ENCODE data around the gene SHOC2. TPM values are rescaled to one million over a fixed set of nuclear protein-coding genes. Genes with fewer than 3 reads are reported as not detected.

Gene SHOC2
- total and polyA plus RNA-seq, 2 of the 8 experiments (the other 6 are each of a cell fraction or from before 2014, with no cell fraction given) = 7.6 to 28.2 TPM

- ChIA-PET CTCF (ENCODE audit: partially characterized antibody) (interaction anchor here (0.9 to 1.2 kb wide), 2 partner anchors 8 to 275 kb away, joined by 3 read pairs; no protein-coding TSS in a partner anchor), POLR2A (ENCODE audit: partially characterized antibody) (no interaction called here)
- H3K27ac ChIP-seq (ENCODE audit: low read depth, low read length) = no peak overlapping the region
- TF ChIP-seq RXRA (IDR thresholded peaks at IDR 0.05; ENCODE audit: insufficient read depth, low read depth, low read length) (no peak), MAFK (IDR thresholded peaks at IDR 0.05; ENCODE audit: low read depth, low read length) (no peak)
These were observed 13.2 kb downstream of the SHOC2 start for GRCh38 chr10:110932505-110933180.

More at GRCh38 chr10:110932505-110933180, 13.2 kb downstream of the SHOC2 start:
- Histone ChIP-seq H3K23ac (ENCODE audit: insufficient read length) (no peak overlapping the region), H4K8ac (ENCODE audit: extremely low read depth, insufficient read depth, low read length) (no peak overlapping the region), H3K4ac (replicated peaks; ENCODE audit: insufficient read length, low read depth, low read length) (no peak overlapping the region), H2BK20ac (ENCODE audit: low read length) (no peak overlapping the region), H2BK12ac (ENCODE audit: low read depth, low read length) (no peak overlapping the region), H3K36me3 (ENCODE audit: control insufficient read depth in 2 of 4, insufficient read depth in 4 of 4, low read length in 3 of 4) (no peaks in the 10 kb centered on the region), H4K20me1 (replicated peaks in 1 of 2; ENCODE audit: control insufficient read depth in 1 of 2, insufficient read depth in 2 of 2, low read length in 2 of 2) (peaks cover 1 to 7% of the 10 kb centered on the region in 2 experiments), H3K79me2 (ENCODE audit: control insufficient read depth in 1 of 2, insufficient read depth in 2 of 2, low read length in 2 of 2) (peaks cover 4 to 100% of the 10 kb centered on the region in 2 experiments), H2BK5ac (ENCODE audit: low read depth, low read length) (no peak overlapping the region), H3K9ac (replicated peaks in 1 of 4; ENCODE audit: extremely low read depth in 1 of 4, low read depth in 3 of 4, low read length in 3 of 4) (no peak overlapping the region), H3K4me2 (ENCODE audit: insufficient read depth in 1 of 2, low read depth in 2 of 2, low read length in 2 of 2) (no peak overlapping the region), H3K14ac (ENCODE audit: insufficient read length) (no peak overlapping the region), H3K23me2 (ENCODE audit: low read depth, low read length) (no peaks in the 10 kb centered on the region), H4K5ac (ENCODE audit: insufficient read length, low read depth, low read length) (no peak overlapping the region), H2AFZ (ENCODE audit: low read length) (no peak overlapping the region), H3K18ac (ENCODE audit: extremely low read depth, low read length) (no peak overlapping the region), H3K4me3 (ENCODE audit: extremely low read depth in 1 of 4, insufficient read depth in 2 of 4, low read depth in 3 of 4, low read length in 4 of 4) (no peak overlapping the region), H4K91ac (replicated peaks; ENCODE audit: insufficient read length, low read length) (no peak overlapping the region), H2BK15ac (ENCODE audit: low read length) (no peak overlapping the region), H2BK120ac (replicated peaks; ENCODE audit: low read depth, low read length) (no peak overlapping the region), H3K9me3 (ENCODE audit: insufficient read depth in 2 of 2, low read depth in 1 of 2, low read length in 1 of 2) (no peaks in the 10 kb centered on the region), H3K27me3 (replicated peaks in 1 of 4; ENCODE audit: control insufficient read depth in 3 of 4, extremely low read depth in 1 of 4, insufficient read depth in 3 of 4, low read length in 3 of 4) (no peaks in the 10 kb centered on the region), H2AK5ac (ENCODE audit: low read depth, low read length) (no peak overlapping the region), H3K79me1 (ENCODE audit: low read depth, low read length) (peaks cover 4% of the 10 kb centered on the region; the same call in 1 of the 2 replicates), H3K4me1 (replicated peaks in 1 of 4; ENCODE audit: control insufficient read depth in 3 of 4, insufficient read depth in 4 of 4, low read length in 3 of 4) (peaks cover 0 to 3% (median 0%) of the 10 kb centered on the region in 4 experiments; a peak in 1 of 7 replicates), H3K56ac (replicated peaks; ENCODE audit: insufficient read length, low read depth, low read length) (no peak overlapping the region)
- FAIRE-seq (no peak), DNase-seq (ENCODE audit: low read depth in 1 of 2, low spot score in 2 of 2) (no peak)
- 91% methylated on average over 1 of the region's 1 CpG; no CpG with 5 or more reads in 1 of the 2 experiments for WGBS, 2 experiments (ENCODE audit: extremely low coverage in 1 of 2, insufficient coverage in 1 of 2, insufficient read length in 1 of 2, insufficient replicate concordance in 2 of 2, low coverage in 1 of 2, low lambda C conversion rate in 2 of 2, missing lambda C conversion rate in 1 of 2)

All from H1 (cell line).